Caco-2 (cell line): Measurements from ENCODE around the gene DMAC2L. TPM values are rescaled to one million over a fixed set of nuclear protein-coding genes. Genes with fewer than 3 reads are reported as not detected.

Experiments
- Bru-seq: library from RNA; stranded (reverse); fragments of 400-500 nt; gene quantifications from one replicate; lab custom pipeline; 2021; lab: Mats Ljungman, UMichigan
- BruChase-seq, 2 experiments: library from RNA; stranded (reverse); fragments of 400-500 nt; gene quantifications; one replicate each; lab custom pipeline; 2021; lab: Mats Ljungman, UMichigan
- BruUV-seq: library from RNA; stranded (reverse); fragments of 400-500 nt; replicated peaks from 2 replicates; lab custom pipeline; 2021; lab: Mats Ljungman, UMichigan
- CTCF ChIA-PET: fragments of 300-600 bp; sonication (Branson Sonifier 250); formaldehyde crosslinking; loops from one replicate; lab custom pipeline; 2022; ENCODE audit warnings: antibody characterized with exemption; lab: Charles Lee
- POLR2A ChIA-PET: fragments of 300-600 bp; sonication (Branson Sonifier 250); formaldehyde crosslinking; loops from one replicate; lab custom pipeline; 2022; ENCODE audit warnings: antibody characterized with exemption; lab: Charles Lee
- DNase-seq, 2 experiments: peaks; one replicate each; pipeline versions ENCODE4 v3.0.0 to v3.0.0-alpha.2; 2020 to 2022
- H3K27me3 ChIP-seq: replicated peaks from 2 replicates; pipeline ENCODE4 v1.6.0; 2011; ENCODE audit warnings: low read length; ENCODE audit not compliant: control insufficient read depth, insufficient read depth
- H3K36me3 ChIP-seq: 2 replicates; pipeline ENCODE4 v1.5.1; 2011; ENCODE audit warnings: low read length; ENCODE audit not compliant: control insufficient read depth, insufficient read depth
- H3K4me1 ChIP-seq: fragments of 250-450 bp; sonication (Bioruptor Pico); 2 replicates; pipeline ENCODE4 v1.5.1; 2020; ENCODE audit warnings: mild to moderate bottlenecking
- H3K4me3 ChIP-seq: 2 replicates; pipeline ENCODE4 v1.5.1; 2011; ENCODE audit warnings: low read depth, mild to moderate bottlenecking, control low read depth, low read length
- H3K9me3 ChIP-seq: fragments of 250-450 bp; sonication (Bioruptor Pico); 2 replicates; pipeline ENCODE4 v1.5.1; 2020; ENCODE audit warnings: mild to moderate bottlenecking, moderate library complexity
- H3K27ac Mint-ChIP-seq: one replicate; pipeline ENCODE4 v1.8.0; 2022; ENCODE audit warnings: mixed read lengths; ENCODE audit not compliant: unreplicated experiment
- H3K27me3 Mint-ChIP-seq: one replicate; pipeline ENCODE4 v1.8.0; 2022; ENCODE audit warnings: mixed read lengths; ENCODE audit not compliant: insufficient read depth, unreplicated experiment
- H3K36me3 Mint-ChIP-seq: one replicate; pipeline ENCODE4 v1.8.0; 2022; ENCODE audit warnings: mild to moderate bottlenecking, mixed read lengths; ENCODE audit not compliant: insufficient read depth, unreplicated experiment
- H3K4me1 Mint-ChIP-seq: one replicate; pipeline ENCODE4 v1.8.0; 2022; ENCODE audit warnings: low read depth, mixed read lengths; ENCODE audit not compliant: unreplicated experiment
- H3K4me3 Mint-ChIP-seq: one replicate; pipeline ENCODE4 v1.8.0; 2022; ENCODE audit warnings: mild to moderate bottlenecking, moderate library complexity, mixed read lengths; ENCODE audit not compliant: unreplicated experiment
- H3K9me3 Mint-ChIP-seq: one replicate; pipeline ENCODE4 v1.8.0; 2022; ENCODE audit warnings: mixed read lengths; ENCODE audit not compliant: unreplicated experiment
- intact Hi-C: fragments of 100-400 bp; cut with micrococcal nuclease; formaldehyde crosslinking; loops from one replicate; pipeline ENCODE4 v1.10.0; 2022; ENCODE audit not compliant: unreplicated experiment
- long read RNA-seq: library from polyadenylated mRNA; stranded (forward); transcript quantifications from one replicate; pipeline ENCODE4 v2.0.0, GENCODE V29; 2022
- total RNA-seq: library from RNA; stranded (reverse); gene quantifications from 2 replicates; pipeline ENCODE4 v1.2.3, GENCODE V29; 2022
- TF ChIP-seq, protein P1 (sequence below), 2 experiments: fragments of 200-600 bp in 1 of 2; IDR thresholded peaks; 1 replicate in 1 of 2; 2 replicates in 1 of 2; pipeline versions ENCODE4 v1.5.1 to v1.8.0; 2011 to 2022; ENCODE audit warnings: antibody characterized with exemption in 1 of 2, control low read depth in 1 of 2, inconsistent platforms in 1 of 2, low read depth in 1 of 2, low read length in 1 of 2, mild to moderate bottlenecking in 1 of 2, moderate library complexity in 1 of 2; ENCODE audit not compliant: insufficient read depth in 1 of 2, severe bottlenecking in 1 of 2, unreplicated experiment in 1 of 2

The DMAC2L gene, protein sequence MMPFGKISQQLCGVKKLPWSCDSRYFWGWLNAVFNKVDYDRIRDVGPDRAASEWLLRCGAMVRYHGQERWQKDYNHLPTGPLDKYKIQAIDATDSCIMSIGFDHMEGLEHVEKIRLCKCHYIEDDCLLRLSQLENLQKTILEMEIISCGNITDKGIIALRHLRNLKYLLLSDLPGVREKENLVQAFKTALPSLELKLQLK
- 25.8 and 27.6 TPM in 2 replicates for total RNA-seq
- Bru-seq, nascent RNA, result percentile 85 among the genes with signal in this experiment
- BruChase-seq, experiment 1, labeled RNA remaining after a 2-hour chase, result percentile 83 among the genes with signal in this experiment
- percentile 82 among the genes with signal in this experiment for BruChase-seq, experiment 2, labeled RNA remaining after a 6-hour chase
- long read RNA-seq, transcript ATP5S-207 (5 exons, 2,008 nt), result major isoform, 14 of 37 reads
- long read RNA-seq, partial matches to known transcripts, result 3 of 37 reads
- long read RNA-seq, other reads (novel, unspliced or antisense), result 19 of 37 reads

DNA sequence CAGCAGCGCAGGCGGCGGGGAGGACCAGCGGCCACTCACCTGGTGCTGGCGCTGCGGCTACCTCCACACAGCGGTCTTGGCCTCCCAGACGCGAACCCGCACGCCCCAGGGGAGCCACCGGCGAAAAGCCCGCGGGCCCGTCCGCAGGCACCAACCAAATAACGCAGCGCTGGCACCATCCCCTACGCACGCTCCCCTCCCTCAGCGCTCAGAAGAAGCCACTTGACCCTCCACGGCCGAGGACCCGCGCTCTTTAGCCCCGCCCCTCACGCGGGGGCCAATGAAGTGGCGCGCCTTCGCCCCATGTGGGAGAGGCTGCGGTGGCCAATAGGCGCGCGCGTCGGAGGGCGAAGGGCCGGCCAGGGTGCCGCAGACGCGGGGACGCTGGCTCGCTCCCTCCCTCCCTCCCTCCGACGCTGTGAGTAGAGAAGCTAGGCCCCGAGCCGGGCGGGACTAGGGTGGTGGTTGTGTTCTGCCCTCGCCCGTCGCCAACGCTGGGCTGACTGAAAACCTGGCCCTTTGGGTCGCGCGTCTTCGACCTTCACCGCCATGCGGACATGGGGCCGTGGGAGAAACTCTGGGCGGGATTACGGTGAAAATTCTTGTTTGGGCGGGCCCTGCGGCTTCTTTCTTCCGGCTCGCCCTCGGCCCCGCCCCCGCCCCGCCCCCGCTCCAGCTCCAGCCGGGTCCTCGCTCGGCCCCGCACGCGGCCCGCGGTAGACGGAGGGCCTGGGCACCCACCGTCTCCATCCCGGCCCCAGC lies at the start of gene DMAC2L, which contains the start of gene L2HGDH:
DMAC2L (plus strand) TSS at position 353 of the 762 bp plus-strand sequence. CDS start 9,164 bp downstream, outside the sequence.
L2HGDH (minus strand) TSS at position 258 of the 762 bp plus-strand sequence; CDS start at position 179, 79 bp downstream.
- POLR2A ChIA-PET, result interaction anchor here (0.6 to 1.0 kb wide), 9 partner anchors 9 to 543 kb away, joined by 3 to 7 read pairs (median 4); no protein-coding TSS in a partner anchor
- BruUV-seq, result no TSS peak
- Mint-ChIP-seq H3K27me3 (no peaks in the 10 kb centered on the region), H3K36me3 (peaks cover 37% of the 10 kb centered on the region), H3K4me3 (peak within 1 kb of the TSS; percentile 87), H3K27ac (peak within 1 kb of the TSS; percentile 92), H3K9me3 (no peaks in the 10 kb centered on the region), H3K4me1 (peaks cover 7% of the 10 kb centered on the region)
- peak; percentile 94 to 96 for DNase-seq
- TF ChIP-seq, protein P1, sequence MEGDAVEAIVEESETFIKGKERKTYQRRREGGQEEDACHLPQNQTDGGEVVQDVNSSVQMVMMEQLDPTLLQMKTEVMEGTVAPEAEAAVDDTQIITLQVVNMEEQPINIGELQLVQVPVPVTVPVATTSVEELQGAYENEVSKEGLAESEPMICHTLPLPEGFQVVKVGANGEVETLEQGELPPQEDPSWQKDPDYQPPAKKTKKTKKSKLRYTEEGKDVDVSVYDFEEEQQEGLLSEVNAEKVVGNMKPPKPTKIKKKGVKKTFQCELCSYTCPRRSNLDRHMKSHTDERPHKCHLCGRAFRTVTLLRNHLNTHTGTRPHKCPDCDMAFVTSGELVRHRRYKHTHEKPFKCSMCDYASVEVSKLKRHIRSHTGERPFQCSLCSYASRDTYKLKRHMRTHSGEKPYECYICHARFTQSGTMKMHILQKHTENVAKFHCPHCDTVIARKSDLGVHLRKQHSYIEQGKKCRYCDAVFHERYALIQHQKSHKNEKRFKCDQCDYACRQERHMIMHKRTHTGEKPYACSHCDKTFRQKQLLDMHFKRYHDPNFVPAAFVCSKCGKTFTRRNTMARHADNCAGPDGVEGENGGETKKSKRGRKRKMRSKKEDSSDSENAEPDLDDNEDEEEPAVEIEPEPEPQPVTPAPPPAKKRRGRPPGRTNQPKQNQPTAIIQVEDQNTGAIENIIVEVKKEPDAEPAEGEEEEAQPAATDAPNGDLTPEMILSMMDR (IDR thresholded peaks at IDR 0.05; ENCODE audit: insufficient read depth in 1 of 2, low read depth in 1 of 2, low read length in 1 of 2, severe bottlenecking in 1 of 2, unreplicated experiment in 1 of 2), result peak in 1 of 2 experiments; percentile 7
- 0 out of 2 replicates have a peak, but pooled peaks cover 5% of the 10 kb centered on the region for H3K4me1 ChIP-seq
- no peaks in the 10 kb centered on the region for H3K27me3 ChIP-seq
- no peaks in the 10 kb centered on the region for H3K9me3 ChIP-seq
- intact Hi-C loops, result loop anchor here (5.0 kb wide), 3 partner anchors 70 to 450 kb away; partner anchors contain the start of gene SOS2
- no peaks in the 10 kb centered on the region for H3K36me3 ChIP-seq
- peak within 1 kb of the TSS; percentile 78 for H3K4me3 ChIP-seq
- CTCF ChIA-PET, result interaction anchor here (0.6 to 2.9 kb wide), 8 partner anchors 9 to 1270 kb away, joined by 3 to 17 read pairs (median 4); partner anchors contain the start of gene MAP4K5

DNA sequence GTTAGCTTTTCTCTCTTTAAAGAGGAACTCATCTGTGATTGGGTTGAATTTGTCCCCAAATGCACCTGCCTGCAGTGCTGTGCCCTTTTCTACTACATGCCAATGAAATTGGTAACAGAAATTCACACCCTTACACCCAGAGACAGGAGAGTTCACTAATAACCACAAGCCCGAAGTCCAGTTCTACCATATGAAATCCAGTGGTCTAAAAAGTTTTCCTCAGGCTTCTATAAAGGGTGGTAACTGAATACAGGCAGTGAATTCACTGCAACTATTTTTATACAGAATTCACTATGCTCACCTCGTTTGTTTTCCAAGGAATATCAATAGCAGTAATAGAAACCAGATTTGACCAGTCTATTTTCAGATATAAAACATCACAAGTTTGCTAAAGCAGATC lies 49.3 kb upstream of the DMAC2L start:
- no peaks in the 10 kb centered on the region for H3K36me3 ChIP-seq
- Mint-ChIP-seq H3K27ac (no peak overlapping the region), H3K9me3 (no peaks in the 10 kb centered on the region), H3K36me3 (peaks cover 5% of the 10 kb centered on the region), H3K4me3 (no peak overlapping the region), H3K27me3 (no peaks in the 10 kb centered on the region), H3K4me1 (no peaks in the 10 kb centered on the region)
- H3K4me1 ChIP-seq, result no peaks in the 10 kb centered on the region
- intact Hi-C loops, result no loop called here
- H3K9me3 ChIP-seq, result no peaks in the 10 kb centered on the region
- CTCF ChIA-PET, result no interaction called here
- H3K27me3 ChIP-seq, result no peaks in the 10 kb centered on the region
- POLR2A ChIA-PET, result no interaction called here
- BruUV-seq, result no TSS peak
- TF ChIP-seq, protein P1 (IDR thresholded peaks at IDR 0.05; ENCODE audit: insufficient read depth in 1 of 2, low read depth in 1 of 2, low read length in 1 of 2, severe bottlenecking in 1 of 2, unreplicated experiment in 1 of 2), result no peak
- no peak overlapping the region for H3K4me3 ChIP-seq
- no peak for DNase-seq

DNA sequence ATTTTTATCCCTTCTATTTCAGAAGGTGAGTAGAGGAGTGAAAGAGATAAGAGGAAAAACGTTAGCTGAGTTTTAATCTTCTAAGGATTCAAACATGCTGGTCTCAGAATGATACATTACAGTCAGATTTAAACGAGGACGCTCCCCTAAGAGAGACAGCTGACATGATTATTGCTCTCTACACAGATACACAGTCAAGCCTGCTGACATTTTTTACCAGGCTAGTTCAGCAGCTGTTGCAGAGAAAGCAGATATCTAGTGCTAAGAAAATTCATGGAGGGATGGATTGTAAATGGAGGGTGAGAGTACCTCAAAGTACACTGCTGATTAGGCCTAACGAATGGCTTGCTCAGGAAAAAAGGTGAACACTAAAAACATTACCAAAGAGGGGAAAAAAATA lies 48.8 kb upstream of the DMAC2L start:
- no peaks in the 10 kb centered on the region for H3K27me3 Mint-ChIP-seq
- H3K4me3 Mint-ChIP-seq, result no peak overlapping the region
- no peak overlapping the region for H3K4me3 ChIP-seq
- TF ChIP-seq, protein P1 (IDR thresholded peaks at IDR 0.05; ENCODE audit: insufficient read depth in 1 of 2, low read depth in 1 of 2, low read length in 1 of 2, severe bottlenecking in 1 of 2, unreplicated experiment in 1 of 2), result no peak
- ChIA-PET POLR2A (no interaction called here), CTCF (no interaction called here)
- no peaks in the 10 kb centered on the region for H3K9me3 ChIP-seq
- H3K27me3 ChIP-seq, result no peaks in the 10 kb centered on the region
- BruUV-seq, result no TSS peak
- no peak overlapping the region for H3K27ac Mint-ChIP-seq
- no peak for DNase-seq
- peaks cover 5% of the 10 kb centered on the region for H3K36me3 Mint-ChIP-seq
- H3K4me1 Mint-ChIP-seq, result no peaks in the 10 kb centered on the region
- H3K9me3 Mint-ChIP-seq, result no peaks in the 10 kb centered on the region
- intact Hi-C loops, result no loop called here
- H3K36me3 ChIP-seq, result no peaks in the 10 kb centered on the region
- H3K4me1 ChIP-seq, result no peaks in the 10 kb centered on the region
